K562 (cell line): Measurements from ENCODE around the gene ZNF672. TPM values are rescaled to one million over a fixed set of nuclear protein-coding genes. Genes with fewer than 3 reads are reported as not detected.
A peak's percentile ranks its signal among the peaks of the same experiment; 100 is the strongest.

Experiments
- ATAC-seq: fragments of 200-7000 bp; cut with Tn5 transposase; 3 replicates; pipeline ENCODE4 v1.9.1; 2020; ENCODE audit warnings: moderate library complexity
- BruUV-seq: library from RNA; stranded (reverse); fragments of 400-500 nt; replicated peaks from 2 replicates; lab custom pipeline; 2021; lab: Mats Ljungman, UMichigan
- CTCF ChIA-PET: fragments of 300-600 bp; formaldehyde crosslinking; extraction: SDS; loops from one replicate; lab custom pipeline; 2021; ENCODE audit warnings: low intra/inter-chr PET ratio; lab: Yijun Ruan, JAX
- POLR2A ChIA-PET: fragments of 300-600, 350-650 bp; sonication (Branson Sonifier 250); formaldehyde crosslinking; extraction: SDS; loops from one replicate; lab custom pipeline; 2021; ENCODE audit warnings: antibody characterized with exemption, inconsistent platforms; lab: Yijun Ruan, JAX
- DNase-seq, 4 experiments: peaks; one replicate each; pipeline versions ENCODE4 v3.0.0 to v3.0.0-alpha.2; 2011 to 2018; ENCODE audit warnings: low spot score in 3 of 4, mixed read lengths in 3 of 4; ENCODE audit errors: extremely low read depth in 1 of 4
- FAIRE-seq: peaks from 2 replicates; lab custom pipeline; 2011; peaks lifted over from hg19 to GRCh38; lab: Jason Lieb, UNC
- H2AFZ ChIP-seq: 2 replicates; pipeline ENCODE4 v1.6.0; 2011; ENCODE audit warnings: low read depth, low read length, control low read depth, inconsistent platforms
- H3K27ac ChIP-seq: fragments of 200-600 bp; 3 replicates; pipeline ENCODE4 v1.8.0; 2011; ENCODE audit warnings: low read depth, mild to moderate bottlenecking, control low read depth, inconsistent platforms, low read length, moderate library complexity, mixed read lengths; ENCODE audit errors: extremely low read depth
- H3K27me3 ChIP-seq, 2 experiments: fragments of 300-600 bp in 1 of 2; 2 replicates in 1 of 2; 3 replicates in 1 of 2; pipeline versions ENCODE4 v1.6.0 to v1.8.0; 2011; ENCODE audit warnings: inconsistent platforms in 2 of 2, low read length in 2 of 2, mild to moderate bottlenecking in 1 of 2, mixed read lengths in 1 of 2, moderate library complexity in 1 of 2; ENCODE audit not compliant: control insufficient read depth in 2 of 2, insufficient read depth in 2 of 2
- H3K36me3 ChIP-seq: fragments of 300-600 bp; 3 replicates; pipeline ENCODE4 v1.8.0; 2011; ENCODE audit warnings: mild to moderate bottlenecking, low read length, inconsistent platforms; ENCODE audit not compliant: control insufficient read depth, insufficient read depth
- H3K4me1 ChIP-seq, 2 experiments: fragments of 200-600 bp in 1 of 2; replicated peaks in 1 of 2; 2 replicates in 1 of 2; 3 replicates in 1 of 2; pipeline versions ENCODE4 v1.5.1 to v1.8.0; 2011; ENCODE audit warnings: inconsistent platforms in 2 of 2, low read length in 2 of 2, mild to moderate bottlenecking in 1 of 2, mixed read lengths in 1 of 2, moderate library complexity in 1 of 2; ENCODE audit not compliant: control insufficient read depth in 2 of 2, insufficient read depth in 2 of 2
- H3K4me2 ChIP-seq: 2 replicates; pipeline ENCODE4 v1.6.1; 2011; ENCODE audit warnings: low read length, control low read depth, inconsistent platforms, mixed read lengths; ENCODE audit not compliant: insufficient read depth
- H3K4me3 ChIP-seq: fragments of 200-600 bp; sonication (generic), shearing (Covaris generic); 2 replicates; pipeline ENCODE4 v1.5.1; 2016; ENCODE audit warnings: control low read depth, inconsistent platforms
- H3K79me2 ChIP-seq: fragments of 200-600 bp; 3 replicates; pipeline ENCODE4 v1.8.0; 2011; ENCODE audit warnings: low read length, inconsistent platforms; ENCODE audit not compliant: control insufficient read depth, insufficient read depth
- H3K9ac ChIP-seq, 2 experiments: 2 replicates each; pipeline versions ENCODE4 v1.6.0 to v1.6.1; 2011; ENCODE audit warnings: low read depth in 2 of 2, low read length in 2 of 2, control low read depth in 1 of 2, inconsistent platforms in 1 of 2, mild to moderate bottlenecking in 1 of 2, mixed read lengths in 1 of 2; ENCODE audit not compliant: insufficient read depth in 1 of 2
- H3K9me1 ChIP-seq: one replicate; pipeline ENCODE4 v1.6.0; 2011; ENCODE audit warnings: inconsistent platforms, mild to moderate bottlenecking, low read length, moderate library complexity; ENCODE audit not compliant: control insufficient read depth, insufficient read depth
- H3K9me3 ChIP-seq: replicated peaks from 2 replicates; pipeline ENCODE4 v1.5.1; 2011; ENCODE audit warnings: low read depth, low read length, inconsistent platforms; ENCODE audit not compliant: control insufficient read depth, insufficient read depth
- H4K20me1 ChIP-seq: replicated peaks from 2 replicates; pipeline ENCODE4 v1.6.1; 2011; ENCODE audit warnings: low read length, inconsistent platforms, mixed read lengths; ENCODE audit not compliant: control insufficient read depth, insufficient read depth
- CUX1 ChIP-seq: fragments of 200-800 bp; sonication (Bioruptor generic); IDR thresholded peaks from 2 replicates; pipeline ENCODE4 v1.6.1; 2016; ENCODE audit warnings: missing genetic modification characterization, missing compliant biosample characterization
- FUS ChIP-seq: fragments of 200-400 bp; formaldehyde crosslinking; optimal IDR thresholded peaks from 2 replicates; pipeline ENCODE3; 2017; ENCODE audit warnings: low read depth, low read length
- KLF10 ChIP-seq: fragments of 250-450 bp; sonication (Bioruptor Pico); IDR thresholded peaks from 2 replicates; pipeline ENCODE4 v1.6.1; 2021; ENCODE audit warnings: matching md5 sums
- MTA2 ChIP-seq: fragments of 450-650 bp; IDR thresholded peaks from 2 replicates; pipeline ENCODE4 v1.6.1; 2016; ENCODE audit warnings: low read depth
- POLR2G ChIP-seq: fragments of 200-400 bp; formaldehyde crosslinking; IDR thresholded peaks from 2 replicates; pipeline ENCODE4 v1.6.1; 2017; ENCODE audit warnings: low read depth, mild to moderate bottlenecking, antibody characterized with exemption, low read length, moderate library complexity
- SAFB2 ChIP-seq: fragments of 200-400 bp; formaldehyde crosslinking; IDR thresholded peaks from 2 replicates; pipeline ENCODE4 v1.6.1; 2018; ENCODE audit warnings: borderline replicate concordance, low read length, low read depth, moderate library complexity; ENCODE audit not compliant: severe bottlenecking
- SIX5 ChIP-seq, 2 experiments: IDR thresholded peaks; 2 replicates each; pipeline ENCODE4 v1.6.1; 2011; ENCODE audit warnings: low read length in 2 of 2, borderline replicate concordance in 1 of 2, low read depth in 1 of 2, mild to moderate bottlenecking in 1 of 2, moderate library complexity in 1 of 2; ENCODE audit not compliant: insufficient read depth in 1 of 2
- SREBF1 ChIP-seq: fragments of 150-350 bp; IDR thresholded peaks from 2 replicates; pipeline ENCODE4 v1.6.1; 2014; ENCODE audit warnings: antibody characterized with exemption, low read depth, low read length, borderline replicate concordance
- TCF7 ChIP-seq: sonication (generic); IDR thresholded peaks from 2 replicates; pipeline ENCODE4 v1.6.1; 2016; ENCODE audit warnings: antibody characterized with exemption, borderline replicate concordance
- WGBS: fragments of 100-300 bp; shearing (Covaris generic); methylation state at CpG from one replicate; pipeline ENCODE4 v1.1.6; 2016; ENCODE audit warnings: low coverage, mixed read lengths; ENCODE audit not compliant: insufficient coverage; ENCODE audit errors: missing lambda C conversion rate; 5-methylcytosine and 5-hydroxymethylcytosine counted together
- in situ Hi-C: fragments of 300-500 bp; cut with MboI; formaldehyde crosslinking; loops from 4 replicates; pipeline ENCODE4 v1.15.0; 2018; ENCODE audit warnings: inconsistent platforms, mixed read lengths
- intact Hi-C: fragments of 100-400 bp; cut with micrococcal nuclease; formaldehyde crosslinking; loops from 2 replicates; pipeline ENCODE4 v1.14.2; 2022
- polyA plus RNA-seq, 8 experiments: library from polyadenylated mRNA; depleted of rRNA in 4 of 8; stranded (reverse) in 5 of 8; unstranded in 3 of 8; fragments of >200 nt; fragmentation: Nextera tagmentation in 2 of 8; fragmentation: Illumina TruSeq in 1 of 8; extraction: Ambion mirVana in 2 of 8; extraction: Trizol in 1 of 8; gene quantifications; 2 replicates each; pipeline versions ENCODE4 v1.2.1 to v1.2.3, GENCODE V29; 2011 to 2014; ENCODE audit warnings: inconsistent platforms in 1 of 8, missing spikeins in 1 of 8
- total RNA-seq, 7 experiments: library from RNA; depleted of rRNA in 6 of 7; stranded (reverse); fragments of >200 nt in 6 of 7; fragmentation: Illumina TruSeq in 2 of 7; extraction: Trizol in 2 of 7; gene quantifications; 2 replicates each; pipeline versions ENCODE4 v1.2.1 to v1.2.3, GENCODE V29; 2011 to 2021; ENCODE audit warnings: low replicate concordance in 1 of 7

ZNF672 gene
- total and polyA plus RNA-seq, 9 of the 15 experiments (the other 6 are each of a cell fraction or from before 2014, with no cell fraction given): 1.9 to 57.9 (median 24.1) TPM

- Histone ChIP-seq H4K20me1 (0 out of 2 replicates have a peak, but pooled peaks cover 9% of the 10 kb centered on the region), H3K9ac (peak overlapping the region in 1 of 2 experiments; percentile 55; a peak in 2 of 4 replicates), H3K9me3 (no peaks in the 10 kb centered on the region), H3K4me3 (no peak overlapping the region), H3K27ac (no peak overlapping the region), H2AFZ (no peak overlapping the region), H3K4me2 (no peak overlapping the region), H3K79me2 (peaks cover 4% of the 10 kb centered on the region; the same call in 1 of the 3 replicates), H3K36me3 (peaks cover 63% of the 10 kb centered on the region), H3K9me1 (no peaks in the 10 kb centered on the region), H3K27me3 (no peaks in the 10 kb centered on the region), H3K4me1 (peaks cover 0 to 6% of the 10 kb centered on the region in 2 experiments; a peak in 2 of 5 replicates)
- ATAC-seq (no peak), DNase-seq (peak in 2 of 4 experiments; percentile 6 to 8), FAIRE-seq (no peak)
- intact Hi-C loops (no loop called here), in situ Hi-C loops (no loop called here)
- POLR2A ChIA-PET: interaction anchor here (0.5 to 1.1 kb wide), 3 partner anchors 10 to 64 kb away, joined by 3 to 4 read pairs (median 3); partner anchors contain the start of gene SH3BP5L
- WGBS: 84% methylated on average over 16 of the region's 16 CpGs
- no peak for TF ChIP-seq MTA2
- TF ChIP-seq POLR2G: 0 out of 2 replicates have a peak, but pooled peaks have one; percentile 15
- CTCF ChIA-PET: interaction anchor here (0.8 kb wide), 1 partner anchor 411 kb away, joined by 3 read pairs; no protein-coding TSS in a partner anchor
- no TSS peak for BruUV-seq
Observed at GRCh38 chr1:248814351-248814750, 23.7 kb upstream of the ZNF672 start.

- peaks cover 71% of the 10 kb centered on the region for H3K36me3 ChIP-seq
- H2AFZ ChIP-seq: no peak overlapping the region
- 0 out of 2 replicates have a peak, but pooled peaks cover 9% of the 10 kb centered on the region for H4K20me1 ChIP-seq
- ChIA-PET CTCF (no interaction called here), POLR2A (interaction anchor here (1.1 kb wide), 1 partner anchor 10 kb away, joined by 4 read pairs; the partner anchor contains the start of gene SH3BP5L)
- no peak overlapping the region for H3K9ac ChIP-seq
- no peak overlapping the region for H3K27ac ChIP-seq
- 78% methylated on average over 10 of the region's 10 CpGs for WGBS
- ATAC-seq: no peak
- H3K4me3 ChIP-seq: no peak overlapping the region
- no TSS peak for BruUV-seq
- no peaks in the 10 kb centered on the region for H3K9me3 ChIP-seq
- no peaks in the 10 kb centered on the region for H3K9me1 ChIP-seq
- peaks cover 9% of the 10 kb centered on the region; the same call in 2 of the 3 replicates for H3K79me2 ChIP-seq
- peak in 2 of 4 experiments; percentile 2 to 4 for DNase-seq
- intact Hi-C loops: no loop called here
- in situ Hi-C loops: no loop called here
- no peak overlapping the region for H3K4me2 ChIP-seq
- peaks cover 0 to 6% of the 10 kb centered on the region in 2 experiments; a peak in 2 of 5 replicates for H3K4me1 ChIP-seq
- no peak for FAIRE-seq
- no peaks in the 10 kb centered on the region for H3K27me3 ChIP-seq
- TF ChIP-seq FUS: no peak
- TF ChIP-seq TCF7: no peak
- no peak for TF ChIP-seq KLF10 (CRISPR knock-in tag)
- TF ChIP-seq SAFB2: no peak
- TF ChIP-seq SREBF1: no peak
- no peak for TF ChIP-seq SIX5 (IDR thresholded peaks at IDR 0.05; ENCODE audit: borderline replicate concordance in 1 of 2, insufficient read depth in 1 of 2, low read depth in 1 of 2, low read length in 2 of 2)
- no peak for TF ChIP-seq CUX1 (CRISPR knock-in tag)
Observed at GRCh38 chr1:248815407-248816034, 22.5 kb upstream of the ZNF672 start.
